C4-2B (cell line): ENCODE results near the gene MYZAP.

Source experiments
- ZFX ChIP-seq: fragments of 450-650 bp; IDR thresholded peaks from 2 replicates; pipeline ENCODE4 v1.6.1; 2017
- TF ChIP-seq, protein P1 (sequence below): fragments of 450-650 bp; conservative IDR thresholded peaks from 2 replicates; pipeline ENCODE4 v1.5.1; 2017; ENCODE audit warnings: mild to moderate bottlenecking

DNA sequence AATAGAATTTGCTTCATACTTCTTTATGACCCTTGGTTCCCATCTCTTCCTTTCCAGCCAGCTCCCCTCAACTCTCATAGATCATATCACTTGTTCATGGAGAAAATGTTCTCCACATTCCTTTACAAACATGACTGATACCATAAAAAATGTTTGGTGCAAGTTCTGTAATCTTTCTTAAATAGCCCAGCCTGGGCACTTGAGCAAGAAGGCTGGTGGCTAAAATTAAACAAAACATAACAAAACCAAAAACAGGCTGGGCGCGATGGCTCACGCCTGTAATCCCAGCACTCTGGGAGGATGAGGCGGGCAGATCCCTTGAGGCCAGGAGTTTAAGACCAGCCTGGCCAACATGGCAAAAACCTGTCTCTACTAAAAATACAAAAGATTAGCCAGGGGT, 105.9 kb downstream of the MYZAP start:
- TF ChIP-seq, protein P1, sequence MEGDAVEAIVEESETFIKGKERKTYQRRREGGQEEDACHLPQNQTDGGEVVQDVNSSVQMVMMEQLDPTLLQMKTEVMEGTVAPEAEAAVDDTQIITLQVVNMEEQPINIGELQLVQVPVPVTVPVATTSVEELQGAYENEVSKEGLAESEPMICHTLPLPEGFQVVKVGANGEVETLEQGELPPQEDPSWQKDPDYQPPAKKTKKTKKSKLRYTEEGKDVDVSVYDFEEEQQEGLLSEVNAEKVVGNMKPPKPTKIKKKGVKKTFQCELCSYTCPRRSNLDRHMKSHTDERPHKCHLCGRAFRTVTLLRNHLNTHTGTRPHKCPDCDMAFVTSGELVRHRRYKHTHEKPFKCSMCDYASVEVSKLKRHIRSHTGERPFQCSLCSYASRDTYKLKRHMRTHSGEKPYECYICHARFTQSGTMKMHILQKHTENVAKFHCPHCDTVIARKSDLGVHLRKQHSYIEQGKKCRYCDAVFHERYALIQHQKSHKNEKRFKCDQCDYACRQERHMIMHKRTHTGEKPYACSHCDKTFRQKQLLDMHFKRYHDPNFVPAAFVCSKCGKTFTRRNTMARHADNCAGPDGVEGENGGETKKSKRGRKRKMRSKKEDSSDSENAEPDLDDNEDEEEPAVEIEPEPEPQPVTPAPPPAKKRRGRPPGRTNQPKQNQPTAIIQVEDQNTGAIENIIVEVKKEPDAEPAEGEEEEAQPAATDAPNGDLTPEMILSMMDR, result no peak
- TF ChIP-seq ZFX, result no peak
